Activated B cell treated with CpG ODN at 0.5 μM for 24 hours (primary cell): ENCODE measurements around the gene GARNL3. TPM values are rescaled to one million over a fixed set of nuclear protein-coding genes. Genes with fewer than 3 reads are reported as not detected.

Source experiments
- ATAC-seq: fragments of 200-7000 bp; cut with Tn5 transposase; one replicate; pipeline ENCODE4 v1.10.0; 2021; ENCODE audit warnings: low read depth, mild to moderate bottlenecking, moderate library complexity
- CTCF ChIA-PET: fragments of 350-600 bp; sonication (Branson Sonifier 250); formaldehyde crosslinking; loops from one replicate; lab custom pipeline; 2021; ENCODE audit warnings: antibody characterized with exemption; lab: Charles Lee
- POLR2A ChIA-PET: fragments of 350-600 bp; sonication (Branson Sonifier 250); formaldehyde crosslinking; loops from one replicate; lab custom pipeline; 2021; ENCODE audit warnings: antibody characterized with exemption; lab: Charles Lee
- DNase-seq: peaks from one replicate; pipeline ENCODE4 v3.0.0; 2022
- H3K27ac Mint-ChIP-seq: one replicate; pipeline ENCODE4 v1.8.0; 2020; ENCODE audit warnings: mixed read lengths
- H3K27me3 Mint-ChIP-seq: one replicate; pipeline ENCODE4 v1.8.0; 2021; ENCODE audit warnings: mixed read lengths
- H3K36me3 Mint-ChIP-seq: one replicate; pipeline ENCODE4 v1.8.0; 2021; ENCODE audit warnings: low read depth, mixed read lengths
- H3K4me1 Mint-ChIP-seq: one replicate; pipeline ENCODE4 v1.8.0; 2021; ENCODE audit warnings: mixed read lengths
- H3K4me3 Mint-ChIP-seq: one replicate; pipeline ENCODE4 v1.8.0; 2020; ENCODE audit warnings: mild to moderate bottlenecking, mixed read lengths
- H3K9me3 Mint-ChIP-seq: one replicate; pipeline ENCODE4 v1.8.0; 2020; ENCODE audit warnings: mixed read lengths
- CTCF ChIP-seq: fragments of 200-600 bp; IDR thresholded peaks from one replicate; pipeline ENCODE4 v1.8.0; 2022; ENCODE audit warnings: antibody characterized with exemption, mild to moderate bottlenecking
- intact Hi-C: fragments of 100-400 bp; cut with micrococcal nuclease; formaldehyde crosslinking; loops from one replicate; pipeline ENCODE4 v1.15.1; 2024
- total RNA-seq: library from RNA; stranded (reverse); gene quantifications from 2 replicates; pipeline ENCODE4 v1.2.3, GENCODE V29; 2022

Gene GARNL3
- total RNA-seq, 1 donor from 2014 or later, result 10.4 TPM

- no peaks in the 10 kb centered on the region for H3K36me3 Mint-ChIP-seq
- ChIA-PET POLR2A (no interaction called here), CTCF (interaction anchor here (1.4 kb wide), 1 partner anchor 132 kb away, joined by 6 read pairs; no protein-coding TSS in a partner anchor)
- DNase-seq (no peak), ATAC-seq (no peak)
- H3K27ac Mint-ChIP-seq, result no peak overlapping the region
- no peak for TF ChIP-seq CTCF
- H3K9me3 Mint-ChIP-seq, result no peaks in the 10 kb centered on the region
- H3K4me1 Mint-ChIP-seq, result no peaks in the 10 kb centered on the region
- H3K27me3 Mint-ChIP-seq, result no peaks in the 10 kb centered on the region
- intact Hi-C loops, result loop anchor here (1.0 to 5.0 kb wide), 2 partner anchors 132 to 404 kb away; no protein-coding TSS in a partner anchor
- H3K4me3 Mint-ChIP-seq, result no peak overlapping the region
These were observed 82.0 kb downstream of the GARNL3 start for GRCh38 chr9:127346584-127346983.

- Mint-ChIP-seq H3K27me3 (no peaks in the 10 kb centered on the region), H3K9me3 (no peaks in the 10 kb centered on the region), H3K36me3 (no peaks in the 10 kb centered on the region), H3K4me3 (no peak overlapping the region), H3K27ac (no peak overlapping the region), H3K4me1 (no peaks in the 10 kb centered on the region)
- no peak for TF ChIP-seq CTCF
- CTCF ChIA-PET, result interaction anchor here (1.9 kb wide), 1 partner anchor 133 kb away, joined by 8 read pairs; no protein-coding TSS in a partner anchor
- intact Hi-C loops, result loop anchor here (5.0 kb wide), 1 partner anchor 406 kb away; no protein-coding TSS in a partner anchor
- DNase-seq, result no peak
- POLR2A ChIA-PET, result no interaction called here
- no peak for ATAC-seq
These were observed 83.5 kb downstream of the GARNL3 start for GRCh38 chr9:127347831-127348776.

- Mint-ChIP-seq H3K9me3 (no peaks in the 10 kb centered on the region), H3K36me3 (no peaks in the 10 kb centered on the region), H3K27me3 (no peaks in the 10 kb centered on the region), H3K4me1 (no peaks in the 10 kb centered on the region), H3K27ac (no peak overlapping the region), H3K4me3 (no peak overlapping the region)
- ChIA-PET POLR2A (no interaction called here), CTCF (interaction anchor here (1.9 kb wide), 1 partner anchor 135 kb away, joined by 8 read pairs; no protein-coding TSS in a partner anchor)
- no peak for ATAC-seq
- TF ChIP-seq CTCF, result no peak
- DNase-seq, result no peak
- intact Hi-C loops, result loop anchor here (5.0 kb wide), 1 partner anchor 407 kb away; no protein-coding TSS in a partner anchor
These were observed 85.0 kb downstream of the GARNL3 start for GRCh38 chr9:127349483-127350113.

GRCh38 chr9:127351182-127352166, 86.9 kb downstream of the GARNL3 start:
- Mint-ChIP-seq H3K4me1 (no peaks in the 10 kb centered on the region), H3K4me3 (no peak overlapping the region), H3K27ac (no peak overlapping the region), H3K27me3 (no peaks in the 10 kb centered on the region), H3K36me3 (no peaks in the 10 kb centered on the region), H3K9me3 (no peaks in the 10 kb centered on the region)
- no peak for TF ChIP-seq CTCF
- DNase-seq (no peak), ATAC-seq (no peak)
- POLR2A ChIA-PET, result no interaction called here
- CTCF ChIA-PET, result no interaction called here
- intact Hi-C loops, result no loop called here
